Measurements from ENCODE around the gene PAX2.

DNA sequence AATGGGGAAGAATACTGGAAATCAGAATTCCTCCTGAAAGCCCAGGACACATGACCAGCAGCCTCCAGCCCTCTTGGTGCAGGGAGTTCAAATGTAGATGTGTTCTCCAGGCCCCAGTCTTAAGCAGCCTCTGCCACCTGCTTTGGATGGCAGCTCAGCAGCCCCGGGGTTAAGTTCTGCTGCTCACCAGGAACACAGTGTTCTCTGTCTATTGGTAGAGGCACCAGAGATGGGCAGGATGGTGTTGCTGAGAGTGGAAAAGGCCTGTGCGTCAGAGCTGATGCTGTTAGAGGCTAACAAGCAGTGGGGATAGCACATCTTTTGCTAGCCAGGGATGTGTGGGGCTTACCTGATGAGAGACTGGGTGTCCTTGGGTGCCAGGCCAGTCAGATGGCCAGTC, 56.8 kb downstream of the PAX2 start:
- no peak for TF ChIP-seq EZH2 (IDR thresholded peaks at IDR 0.05; ENCODE audit: borderline replicate concordance, low read depth, low read length, poor library complexity, severe bottlenecking)
- TF ChIP-seq, protein P1, sequence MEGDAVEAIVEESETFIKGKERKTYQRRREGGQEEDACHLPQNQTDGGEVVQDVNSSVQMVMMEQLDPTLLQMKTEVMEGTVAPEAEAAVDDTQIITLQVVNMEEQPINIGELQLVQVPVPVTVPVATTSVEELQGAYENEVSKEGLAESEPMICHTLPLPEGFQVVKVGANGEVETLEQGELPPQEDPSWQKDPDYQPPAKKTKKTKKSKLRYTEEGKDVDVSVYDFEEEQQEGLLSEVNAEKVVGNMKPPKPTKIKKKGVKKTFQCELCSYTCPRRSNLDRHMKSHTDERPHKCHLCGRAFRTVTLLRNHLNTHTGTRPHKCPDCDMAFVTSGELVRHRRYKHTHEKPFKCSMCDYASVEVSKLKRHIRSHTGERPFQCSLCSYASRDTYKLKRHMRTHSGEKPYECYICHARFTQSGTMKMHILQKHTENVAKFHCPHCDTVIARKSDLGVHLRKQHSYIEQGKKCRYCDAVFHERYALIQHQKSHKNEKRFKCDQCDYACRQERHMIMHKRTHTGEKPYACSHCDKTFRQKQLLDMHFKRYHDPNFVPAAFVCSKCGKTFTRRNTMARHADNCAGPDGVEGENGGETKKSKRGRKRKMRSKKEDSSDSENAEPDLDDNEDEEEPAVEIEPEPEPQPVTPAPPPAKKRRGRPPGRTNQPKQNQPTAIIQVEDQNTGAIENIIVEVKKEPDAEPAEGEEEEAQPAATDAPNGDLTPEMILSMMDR (conservative IDR thresholded peaks at IDR 0.05; ENCODE audit: low read depth, low read length), result no peak
